GM19193 (cell line): ENCODE measurements around the gene POU5F1.

Source experiments
- POLR2A ChIP-seq: IDR thresholded peaks from 4 replicates; pipeline ENCODE4 v1.6.1; 2011; ENCODE audit not compliant: insufficient read depth, insufficient read length; ENCODE audit errors: extremely low read depth

Gene POU5F1

GRCh38 chr6:31168606-31169005 is 1.9 kb downstream of the POU5F1 start:
- no peak for TF ChIP-seq POLR2A

- TF ChIP-seq POLR2A, result no peak
These were observed 4.5 kb downstream of the POU5F1 start for GRCh38 chr6:31165986-31166385.

- TF ChIP-seq POLR2A, result peak; percentile 71
These were observed 5.2 kb downstream of the POU5F1 start for GRCh38 chr6:31165064-31165832.

- TF ChIP-seq POLR2A, result no peak
These were observed 6.6 kb downstream of the POU5F1 start for GRCh38 chr6:31163922-31164321.

GRCh38 chr6:31162463-31163165 is 7.9 kb downstream of the POU5F1 start:
- TF ChIP-seq POLR2A, result no peak

- no peak for TF ChIP-seq POLR2A
These were observed 9.0 kb downstream of the POU5F1 start for GRCh38 chr6:31161216-31162126.

GRCh38 chr6:31158863-31159855 is 11.3 kb downstream of the POU5F1 start:
- TF ChIP-seq POLR2A, result peak; percentile 23

GRCh38 chr6:31158140-31158862 is 12.2 kb downstream of the POU5F1 start, which contains the start of gene TCF19:
Gene TCF19, plus strand, starts transcription at chr6:31158589. Its CDS starts 881 bp downstream, at chr6:31159470.
- TF ChIP-seq POLR2A, result peak; percentile 53

GRCh38 chr6:31157513-31158139 is 12.9 kb downstream of the POU5F1 start, which contains the start of gene CCHCR1:
Gene CCHCR1, minus strand, starts transcription at chr6:31157802. Its CDS starts 202 bp downstream, at chr6:31157600.
- no peak for TF ChIP-seq POLR2A

- no peak for TF ChIP-seq POLR2A
These were observed 13.8 kb downstream of the POU5F1 start for GRCh38 chr6:31156641-31157040.

GRCh38 chr6:31154436-31154835 is 16.0 kb downstream of the POU5F1 start:
- no peak for TF ChIP-seq POLR2A

- TF ChIP-seq POLR2A, result no peak
These were observed 17.7 kb downstream of the POU5F1 start for GRCh38 chr6:31152781-31153180.
